ENCODE results near the gene PTPRD.

DNA sequence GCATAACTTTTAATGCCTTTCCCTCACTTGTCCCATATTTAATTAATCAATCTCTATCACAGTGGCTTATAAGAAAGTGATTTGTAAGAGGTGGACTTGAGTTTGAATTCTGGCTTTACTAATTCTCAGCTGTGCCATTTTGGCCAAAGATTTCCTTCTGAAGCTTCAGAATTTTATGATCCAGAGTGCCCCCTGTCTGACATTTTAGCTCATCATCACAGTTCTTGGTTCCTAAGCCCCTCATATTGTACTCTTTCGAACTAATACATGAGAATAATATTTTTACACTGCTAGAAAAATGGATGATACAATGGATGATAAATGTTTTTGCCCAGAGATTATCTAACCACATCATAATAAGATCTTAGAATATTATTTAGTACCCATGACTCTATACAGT lies 1014.1 kb downstream of the PTPRD start:
- TF ChIP-seq, protein P1, sequence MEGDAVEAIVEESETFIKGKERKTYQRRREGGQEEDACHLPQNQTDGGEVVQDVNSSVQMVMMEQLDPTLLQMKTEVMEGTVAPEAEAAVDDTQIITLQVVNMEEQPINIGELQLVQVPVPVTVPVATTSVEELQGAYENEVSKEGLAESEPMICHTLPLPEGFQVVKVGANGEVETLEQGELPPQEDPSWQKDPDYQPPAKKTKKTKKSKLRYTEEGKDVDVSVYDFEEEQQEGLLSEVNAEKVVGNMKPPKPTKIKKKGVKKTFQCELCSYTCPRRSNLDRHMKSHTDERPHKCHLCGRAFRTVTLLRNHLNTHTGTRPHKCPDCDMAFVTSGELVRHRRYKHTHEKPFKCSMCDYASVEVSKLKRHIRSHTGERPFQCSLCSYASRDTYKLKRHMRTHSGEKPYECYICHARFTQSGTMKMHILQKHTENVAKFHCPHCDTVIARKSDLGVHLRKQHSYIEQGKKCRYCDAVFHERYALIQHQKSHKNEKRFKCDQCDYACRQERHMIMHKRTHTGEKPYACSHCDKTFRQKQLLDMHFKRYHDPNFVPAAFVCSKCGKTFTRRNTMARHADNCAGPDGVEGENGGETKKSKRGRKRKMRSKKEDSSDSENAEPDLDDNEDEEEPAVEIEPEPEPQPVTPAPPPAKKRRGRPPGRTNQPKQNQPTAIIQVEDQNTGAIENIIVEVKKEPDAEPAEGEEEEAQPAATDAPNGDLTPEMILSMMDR (IDR thresholded peaks at IDR 0.05 in 4 of 5, conservative IDR thresholded peaks at IDR 0.05 in 1 of 5): no peak
- no peak for TF ChIP-seq POLR2A (IDR thresholded peaks at IDR 0.05)
